GM10266 (cell line): ENCODE data around the gene GTF2H3.

Source experiments
- DNase-seq: peaks from one replicate; pipeline ENCODE4 v3.0.0; 2012; ENCODE audit errors: extremely low spot score
- TF ChIP-seq, protein P1 (sequence below): IDR thresholded peaks from 2 replicates; pipeline ENCODE4 v1.5.1; 2012; ENCODE audit warnings: mild to moderate bottlenecking, low read depth; ENCODE audit not compliant: control insufficient read depth, insufficient read depth; ENCODE audit errors: missing control alignments

Gene GTF2H3

DNA sequence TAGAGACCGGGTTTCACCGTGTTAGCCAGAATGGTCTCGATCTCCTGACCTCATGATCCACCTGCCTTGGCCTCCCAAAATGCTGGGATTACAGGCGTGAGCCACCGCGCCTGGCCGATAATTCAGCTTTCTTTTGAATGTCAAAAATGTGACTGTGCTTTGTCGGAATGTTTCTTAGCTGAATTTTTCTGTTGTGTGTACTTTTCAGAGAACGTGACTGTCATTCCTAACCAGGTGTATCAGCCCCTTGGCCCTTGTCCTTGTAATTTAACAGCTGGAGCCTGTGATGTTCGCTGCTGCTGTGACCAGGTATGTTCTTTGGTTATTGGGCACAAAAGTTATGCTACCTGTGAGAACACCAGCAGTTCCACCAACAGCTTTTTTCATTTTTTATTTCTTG is 45.4 kb downstream of the GTF2H3 start:
- DNase-seq = no peak
- TF ChIP-seq, protein P1, sequence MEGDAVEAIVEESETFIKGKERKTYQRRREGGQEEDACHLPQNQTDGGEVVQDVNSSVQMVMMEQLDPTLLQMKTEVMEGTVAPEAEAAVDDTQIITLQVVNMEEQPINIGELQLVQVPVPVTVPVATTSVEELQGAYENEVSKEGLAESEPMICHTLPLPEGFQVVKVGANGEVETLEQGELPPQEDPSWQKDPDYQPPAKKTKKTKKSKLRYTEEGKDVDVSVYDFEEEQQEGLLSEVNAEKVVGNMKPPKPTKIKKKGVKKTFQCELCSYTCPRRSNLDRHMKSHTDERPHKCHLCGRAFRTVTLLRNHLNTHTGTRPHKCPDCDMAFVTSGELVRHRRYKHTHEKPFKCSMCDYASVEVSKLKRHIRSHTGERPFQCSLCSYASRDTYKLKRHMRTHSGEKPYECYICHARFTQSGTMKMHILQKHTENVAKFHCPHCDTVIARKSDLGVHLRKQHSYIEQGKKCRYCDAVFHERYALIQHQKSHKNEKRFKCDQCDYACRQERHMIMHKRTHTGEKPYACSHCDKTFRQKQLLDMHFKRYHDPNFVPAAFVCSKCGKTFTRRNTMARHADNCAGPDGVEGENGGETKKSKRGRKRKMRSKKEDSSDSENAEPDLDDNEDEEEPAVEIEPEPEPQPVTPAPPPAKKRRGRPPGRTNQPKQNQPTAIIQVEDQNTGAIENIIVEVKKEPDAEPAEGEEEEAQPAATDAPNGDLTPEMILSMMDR = no peak

DNA sequence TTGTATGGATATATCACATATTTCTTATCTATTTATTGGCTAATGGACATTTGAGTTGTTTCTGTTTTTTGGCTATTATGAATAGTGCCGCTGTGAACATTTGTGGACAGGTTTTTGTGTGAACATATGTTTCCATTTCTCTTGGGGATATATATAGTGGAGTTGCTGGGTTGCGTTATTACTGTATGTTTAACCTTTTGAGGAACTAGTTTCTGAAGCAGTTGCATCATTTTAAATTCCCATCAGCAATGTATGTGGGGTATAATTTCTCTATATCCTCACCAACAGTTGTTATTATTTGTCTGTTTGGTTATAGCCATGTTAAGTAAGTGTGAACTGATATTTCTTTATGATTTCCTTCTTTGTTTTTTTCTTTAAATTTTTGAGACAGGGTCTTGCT is 48.0 kb downstream of the GTF2H3 start:
- no peak for DNase-seq
- TF ChIP-seq, protein P1 = no peak

DNA sequence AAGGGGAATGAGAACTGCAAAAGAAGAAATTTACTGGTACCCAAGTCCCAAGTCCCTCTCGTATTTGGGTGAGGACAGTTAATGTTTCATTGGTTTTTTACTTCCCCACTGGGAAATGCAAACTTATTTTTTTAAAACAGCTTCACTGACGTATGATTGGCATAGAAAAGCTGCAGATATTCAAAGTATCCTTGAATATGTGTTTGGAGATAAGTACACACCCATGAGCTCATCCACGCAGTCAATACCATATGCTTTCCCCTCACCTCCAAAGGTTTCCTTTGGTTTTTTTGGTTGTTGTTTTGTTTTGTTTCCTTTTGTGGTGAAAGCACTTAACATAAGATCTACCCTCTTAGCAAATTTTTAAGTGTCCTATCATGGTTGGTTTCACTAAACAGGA is 50.3 kb downstream of the GTF2H3 start:
- no peak for DNase-seq
- TF ChIP-seq, protein P1 = no peak

DNA sequence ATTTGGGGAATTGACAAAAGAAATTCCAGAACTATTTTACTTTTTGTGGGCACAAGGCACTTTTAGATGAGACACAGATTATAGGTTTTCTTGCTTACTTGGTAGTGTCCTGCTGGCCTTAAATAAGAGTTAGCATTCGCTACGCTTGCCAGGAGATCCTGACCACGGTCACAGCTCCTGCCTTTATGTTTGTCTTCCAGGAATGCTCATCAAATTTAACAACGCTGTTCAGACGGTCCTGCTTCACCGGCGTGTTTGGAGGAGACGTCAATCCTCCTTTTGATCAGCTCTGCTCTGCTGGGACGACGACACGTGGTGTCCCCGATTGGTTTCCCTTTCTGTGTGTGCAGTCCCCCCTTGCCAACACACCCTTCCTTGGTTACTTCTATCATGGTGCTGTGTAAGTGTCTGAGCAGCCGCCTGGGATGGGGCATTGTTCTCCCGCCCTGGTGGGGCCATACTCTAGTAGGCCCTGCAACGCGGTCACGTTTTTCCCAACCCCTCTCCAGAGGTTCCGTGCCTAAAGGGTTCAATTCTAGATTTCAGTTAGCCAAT is 53.1 kb downstream of the GTF2H3 start:
- TF ChIP-seq, protein P1 = no peak
- DNase-seq = no peak

DNA sequence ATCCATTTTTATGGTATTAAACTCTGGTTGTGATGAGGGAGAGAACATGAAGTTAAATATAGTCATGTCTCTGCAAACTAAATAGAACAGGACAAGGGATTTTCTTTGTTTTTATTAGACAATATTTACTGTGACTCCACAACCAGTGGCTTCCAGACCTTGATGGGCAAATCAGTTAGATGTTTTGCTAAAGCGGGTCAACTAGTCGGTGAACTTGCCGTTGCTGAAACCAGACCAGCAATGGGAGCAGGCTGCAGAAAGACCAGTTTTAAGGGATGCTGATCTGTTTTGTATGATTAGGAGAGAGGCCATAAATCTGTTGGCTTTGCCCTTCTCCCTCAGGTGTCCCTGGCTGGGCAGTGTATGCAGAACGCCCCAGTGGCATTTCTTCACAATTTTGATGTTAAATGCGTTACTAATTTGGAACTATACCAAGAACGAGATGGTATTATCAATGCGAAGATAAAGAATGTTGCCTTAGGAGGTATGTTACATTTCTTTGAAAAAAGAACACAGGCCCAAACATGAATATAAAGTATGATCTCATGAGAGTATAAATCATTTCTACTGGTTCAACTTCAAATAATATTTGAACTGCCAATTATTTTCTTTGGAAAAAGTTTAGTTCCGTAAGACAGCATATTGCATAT is 56.7 kb downstream of the GTF2H3 start:
- TF ChIP-seq, protein P1 = no peak
- DNase-seq = no peak

DNA sequence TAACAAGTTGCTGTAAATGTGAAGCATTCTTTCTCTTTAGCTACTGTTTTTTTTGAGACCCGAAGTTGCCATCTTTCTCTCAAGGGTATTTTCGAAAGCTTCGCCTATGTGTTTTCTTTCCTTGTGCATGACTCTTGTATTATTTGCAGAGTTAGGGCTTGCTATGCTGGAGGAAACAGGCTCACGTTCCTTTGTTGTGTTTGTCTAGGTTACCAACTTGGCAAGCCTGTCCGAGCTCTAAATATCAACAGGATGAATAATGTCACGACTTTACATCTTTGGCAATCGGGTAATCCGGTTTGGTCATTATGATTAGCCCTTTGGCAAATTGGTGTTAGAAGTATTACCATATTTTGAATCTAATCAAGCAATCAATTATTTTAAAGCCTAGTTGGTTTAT is 62.6 kb downstream of the GTF2H3 start:
- no peak for DNase-seq
- TF ChIP-seq, protein P1 = no peak

DNA sequence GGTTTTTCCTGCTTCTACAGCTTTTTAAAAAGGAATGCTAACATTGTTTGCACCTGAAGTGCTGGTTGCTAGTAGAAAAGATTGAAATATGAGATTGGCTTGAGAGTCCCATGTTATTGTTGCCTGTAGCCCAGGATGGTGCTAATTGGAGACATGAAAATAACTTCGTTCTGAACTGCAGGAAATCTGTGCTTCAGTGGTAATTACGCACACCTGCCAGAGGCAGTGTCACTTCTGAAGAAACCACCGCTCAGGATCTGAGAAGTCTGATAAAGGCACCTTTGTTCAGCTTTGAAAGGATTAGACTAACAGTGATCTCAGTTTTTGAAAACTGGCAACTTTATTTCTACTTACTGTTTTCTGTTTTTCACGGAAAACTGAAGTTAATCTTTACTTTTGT is 63.0 kb downstream of the GTF2H3 start:
- TF ChIP-seq, protein P1 = no peak
- DNase-seq = no peak
